ENCODE measurements around the gene IGF1R.

IGF1R gene

DNA sequence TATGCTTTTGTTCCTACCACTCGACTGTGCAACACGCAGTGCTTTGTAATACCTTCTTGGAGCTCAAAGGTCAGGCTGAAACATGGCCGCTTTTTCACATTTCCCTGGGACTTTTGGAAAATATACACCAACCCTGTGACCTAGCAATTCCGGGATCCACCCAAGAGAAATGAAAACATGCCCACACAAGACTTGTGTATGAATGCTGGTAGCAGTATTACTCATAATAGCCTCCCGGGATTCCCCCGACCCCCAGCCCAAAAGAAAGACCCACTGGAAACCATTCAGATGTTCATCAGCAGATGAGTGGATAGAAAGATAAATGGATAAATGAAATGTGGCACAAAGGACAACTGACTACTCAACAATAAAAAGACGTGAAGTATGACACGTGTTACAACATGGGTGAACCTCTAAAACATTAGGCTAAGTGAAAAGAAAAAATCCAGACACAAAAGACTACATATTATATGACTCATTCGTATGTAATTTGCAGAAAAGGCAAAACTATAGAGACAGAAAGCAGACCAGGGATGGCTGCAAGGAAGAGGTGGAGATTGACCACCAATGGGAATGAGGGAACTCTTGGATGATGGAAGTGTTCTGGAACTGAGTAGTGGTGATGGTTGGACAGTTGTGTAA is 255.2 kb downstream of the IGF1R start:
- H3K4me3 ChIP-seq (ENCODE audit: severe bottlenecking): no peak overlapping the region
- H3K9me3 ChIP-seq (ENCODE audit: severe bottlenecking): no peaks in the 10 kb centered on the region
- TF ChIP-seq, protein P1, sequence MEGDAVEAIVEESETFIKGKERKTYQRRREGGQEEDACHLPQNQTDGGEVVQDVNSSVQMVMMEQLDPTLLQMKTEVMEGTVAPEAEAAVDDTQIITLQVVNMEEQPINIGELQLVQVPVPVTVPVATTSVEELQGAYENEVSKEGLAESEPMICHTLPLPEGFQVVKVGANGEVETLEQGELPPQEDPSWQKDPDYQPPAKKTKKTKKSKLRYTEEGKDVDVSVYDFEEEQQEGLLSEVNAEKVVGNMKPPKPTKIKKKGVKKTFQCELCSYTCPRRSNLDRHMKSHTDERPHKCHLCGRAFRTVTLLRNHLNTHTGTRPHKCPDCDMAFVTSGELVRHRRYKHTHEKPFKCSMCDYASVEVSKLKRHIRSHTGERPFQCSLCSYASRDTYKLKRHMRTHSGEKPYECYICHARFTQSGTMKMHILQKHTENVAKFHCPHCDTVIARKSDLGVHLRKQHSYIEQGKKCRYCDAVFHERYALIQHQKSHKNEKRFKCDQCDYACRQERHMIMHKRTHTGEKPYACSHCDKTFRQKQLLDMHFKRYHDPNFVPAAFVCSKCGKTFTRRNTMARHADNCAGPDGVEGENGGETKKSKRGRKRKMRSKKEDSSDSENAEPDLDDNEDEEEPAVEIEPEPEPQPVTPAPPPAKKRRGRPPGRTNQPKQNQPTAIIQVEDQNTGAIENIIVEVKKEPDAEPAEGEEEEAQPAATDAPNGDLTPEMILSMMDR (IDR thresholded peaks at IDR 0.05; ENCODE audit: poor library complexity, severe bottlenecking): no peak
- H3K27me3 ChIP-seq (ENCODE audit: insufficient read depth, poor library complexity, severe bottlenecking): no peaks in the 10 kb centered on the region
- ATAC-seq (ENCODE audit: low read depth): peak; percentile 70
- H3K36me3 ChIP-seq (ENCODE audit: low read depth): peaks cover 51% of the 10 kb centered on the region
- DNase-seq (ENCODE audit: low spot score): no peak
- peak overlapping the region; percentile 100 for H3K27ac ChIP-seq (ENCODE audit: poor library complexity, severe bottlenecking)
- H3K4me1 ChIP-seq (ENCODE audit: insufficient read depth, poor library complexity, severe bottlenecking): peaks cover 60% of the 10 kb centered on the region

DNA sequence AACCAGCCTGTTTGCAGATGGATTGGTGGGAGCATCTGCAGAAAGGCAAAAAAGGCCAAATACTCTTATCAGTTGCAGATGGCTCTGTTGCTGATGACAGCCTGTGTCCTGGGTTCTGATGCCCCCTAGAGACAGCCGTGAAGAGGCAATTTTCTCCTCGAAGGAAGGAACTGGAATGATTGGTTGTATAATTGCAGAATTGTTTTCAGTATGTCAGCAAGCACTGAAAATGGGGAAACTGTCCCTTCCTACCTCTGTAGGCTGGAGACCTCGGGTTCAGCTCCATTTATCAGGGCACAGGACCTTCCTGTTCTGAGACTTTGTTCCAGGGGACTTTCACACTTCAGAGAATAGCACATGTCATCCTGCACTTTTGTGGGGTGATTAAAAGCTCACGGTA is 256.2 kb downstream of the IGF1R start:
- no peak for DNase-seq (ENCODE audit: low spot score)
- H3K27ac ChIP-seq (ENCODE audit: poor library complexity, severe bottlenecking): peak overlapping the region; percentile 100
- TF ChIP-seq, protein P1 (IDR thresholded peaks at IDR 0.05; ENCODE audit: poor library complexity, severe bottlenecking): peak; percentile 97
- H3K4me3 ChIP-seq (ENCODE audit: severe bottlenecking): no peak overlapping the region
- H3K36me3 ChIP-seq (ENCODE audit: low read depth): peaks cover 49% of the 10 kb centered on the region
- peak; percentile 16; the same call in 2 of the 3 replicates for ATAC-seq (ENCODE audit: low read depth)
- H3K9me3 ChIP-seq (ENCODE audit: severe bottlenecking): no peaks in the 10 kb centered on the region
- no peaks in the 10 kb centered on the region for H3K27me3 ChIP-seq (ENCODE audit: insufficient read depth, poor library complexity, severe bottlenecking)
- H3K4me1 ChIP-seq (ENCODE audit: insufficient read depth, poor library complexity, severe bottlenecking): peaks cover 56% of the 10 kb centered on the region

DNA sequence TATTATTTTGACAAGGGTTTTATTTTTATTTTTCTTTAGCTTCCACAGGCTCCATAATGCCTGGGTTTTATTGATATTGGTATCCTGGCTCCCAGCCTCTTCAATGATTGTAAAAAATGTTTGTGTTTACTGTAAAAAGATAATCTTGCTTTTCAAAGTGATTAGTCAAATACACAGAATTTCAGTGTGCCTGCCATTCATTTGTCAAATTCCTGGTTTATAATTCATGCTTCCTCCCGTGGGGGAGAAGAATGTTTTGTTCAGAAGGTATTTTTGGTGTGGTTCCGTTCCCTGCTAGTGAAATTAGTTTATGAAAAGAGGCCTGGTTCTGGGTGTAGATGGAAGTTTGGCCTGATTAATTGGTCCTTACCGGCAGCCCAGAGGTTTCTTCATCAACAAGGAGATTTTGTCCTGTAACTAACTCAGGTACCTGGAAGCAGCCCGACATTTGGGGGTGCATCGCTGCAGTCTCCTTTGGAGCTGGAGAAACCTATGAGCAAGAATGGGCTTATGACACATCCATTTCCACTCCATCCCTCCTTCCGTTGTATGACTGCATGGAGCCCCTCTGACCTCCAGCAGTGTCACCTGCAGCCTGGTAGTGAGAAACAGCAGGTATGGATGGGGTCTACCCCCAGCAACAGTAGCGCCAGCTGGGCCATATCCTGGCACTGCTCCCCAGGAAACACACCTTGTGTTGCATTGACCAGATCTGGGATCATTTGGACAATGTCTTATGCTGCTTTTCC is 257.8 kb downstream of the IGF1R start:
- DNase-seq (ENCODE audit: low spot score) (no peak), ATAC-seq (ENCODE audit: low read depth) (peak; percentile 33)
- Histone ChIP-seq H3K36me3 (ENCODE audit: low read depth) (peaks cover 56% of the 10 kb centered on the region), H3K4me1 (ENCODE audit: insufficient read depth, poor library complexity, severe bottlenecking) (peaks cover 56% of the 10 kb centered on the region), H3K4me3 (ENCODE audit: severe bottlenecking) (no peak overlapping the region), H3K27me3 (ENCODE audit: insufficient read depth, poor library complexity, severe bottlenecking) (no peaks in the 10 kb centered on the region), H3K27ac (ENCODE audit: poor library complexity, severe bottlenecking) (peak overlapping the region; percentile 100), H3K9me3 (ENCODE audit: severe bottlenecking) (no peaks in the 10 kb centered on the region)
- TF ChIP-seq, protein P1 (IDR thresholded peaks at IDR 0.05; ENCODE audit: poor library complexity, severe bottlenecking): no peak

DNA sequence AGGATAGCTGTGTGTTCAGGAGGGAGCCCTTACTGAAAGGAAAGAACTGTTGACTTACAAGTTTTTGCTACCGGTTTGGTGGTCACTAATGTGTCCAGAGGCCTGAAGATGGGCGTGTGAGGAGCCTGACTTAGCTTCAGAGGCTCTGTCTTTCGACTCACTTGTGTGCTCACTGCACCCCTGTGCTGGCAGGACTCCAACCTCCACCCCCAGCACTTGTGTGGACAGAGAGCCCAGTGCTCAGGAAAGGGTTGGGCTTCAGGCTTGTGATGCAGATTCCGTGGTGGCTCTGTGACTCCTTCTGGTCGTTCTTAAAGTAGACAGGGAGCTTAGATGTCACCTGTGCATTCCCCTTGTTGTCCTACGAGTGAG is 258.4 kb downstream of the IGF1R start:
- H3K9me3 ChIP-seq (ENCODE audit: severe bottlenecking): no peaks in the 10 kb centered on the region
- H3K4me1 ChIP-seq (ENCODE audit: insufficient read depth, poor library complexity, severe bottlenecking): peaks cover 50% of the 10 kb centered on the region
- H3K27ac ChIP-seq (ENCODE audit: poor library complexity, severe bottlenecking): peak overlapping the region; percentile 100
- no peak for DNase-seq (ENCODE audit: low spot score)
- H3K4me3 ChIP-seq (ENCODE audit: severe bottlenecking): no peak overlapping the region
- no peaks in the 10 kb centered on the region for H3K27me3 ChIP-seq (ENCODE audit: insufficient read depth, poor library complexity, severe bottlenecking)
- H3K36me3 ChIP-seq (ENCODE audit: low read depth): peaks cover 62% of the 10 kb centered on the region
- ATAC-seq (ENCODE audit: low read depth): peak; percentile 28
- TF ChIP-seq, protein P1 (IDR thresholded peaks at IDR 0.05; ENCODE audit: poor library complexity, severe bottlenecking): no peak
